Keratinocyte (primary cell): ENCODE results near the gene ATP9B. TPM values are rescaled to one million over a fixed set of nuclear protein-coding genes. Genes with fewer than 3 reads are reported as not detected.

Source experiments
- DNase-seq: peaks from one replicate; pipeline ENCODE4 v3.0.0-alpha.2; 2011; ENCODE audit warnings: low read depth, missing footprints, low spot score
- FAIRE-seq: peaks from 2 replicates; lab custom pipeline; 2011; peaks lifted over from hg19 to GRCh38; lab: Jason Lieb, UNC
- H2AFZ ChIP-seq: 2 replicates; pipeline ENCODE4 v1.6.0; 2012; ENCODE audit warnings: low read length, control low read depth, inconsistent platforms; ENCODE audit not compliant: control insufficient read depth
- H3K27ac ChIP-seq: 2 replicates; pipeline ENCODE4 v1.5.1; 2011; ENCODE audit warnings: low read length; ENCODE audit not compliant: control insufficient read depth, insufficient read depth
- H3K27me3 ChIP-seq: 3 replicates; pipeline ENCODE4 v1.6.0; 2011; ENCODE audit warnings: low read length; ENCODE audit not compliant: control insufficient read depth, insufficient read depth; ENCODE audit errors: extremely low read depth
- H3K36me3 ChIP-seq, 2 experiments: 2 replicates in 1 of 2; 3 replicates in 1 of 2; pipeline ENCODE4 v1.5.1; 2011; ENCODE audit warnings: low read length in 2 of 2, mild to moderate bottlenecking in 1 of 2; ENCODE audit not compliant: control insufficient read depth in 2 of 2, insufficient read depth in 2 of 2; ENCODE audit errors: extremely low read depth in 1 of 2
- H3K4me1 ChIP-seq: 3 replicates; pipeline ENCODE4 v1.5.1; 2011; ENCODE audit warnings: low read length; ENCODE audit not compliant: control insufficient read depth, insufficient read depth; ENCODE audit errors: extremely low read depth
- H3K4me2 ChIP-seq: 3 replicates; pipeline ENCODE4 v1.6.0; 2011; ENCODE audit warnings: low read depth, low read length; ENCODE audit not compliant: control insufficient read depth, insufficient read depth; ENCODE audit errors: extremely low read depth
- H3K4me3 ChIP-seq, 3 experiments: fragments of 200-600 bp in 1 of 3; sonication (generic) in 1 of 3; 2 replicates in 2 of 3; 3 replicates in 1 of 3; pipeline ENCODE4 v1.5.1; 2011 to 2016; ENCODE audit warnings: low read length in 3 of 3, mild to moderate bottlenecking in 3 of 3, control low read depth in 2 of 3, inconsistent platforms in 1 of 3, low read depth in 1 of 3, mixed read lengths in 1 of 3, mixed run types in 1 of 3, moderate library complexity in 1 of 3; ENCODE audit not compliant: control insufficient read depth in 2 of 3, insufficient read depth in 2 of 3; ENCODE audit errors: extremely low read depth in 1 of 3
- H3K79me2 ChIP-seq: 2 replicates; pipeline ENCODE4 v1.6.0; 2012; ENCODE audit warnings: low read length; ENCODE audit not compliant: control insufficient read depth, insufficient read depth
- H3K9ac ChIP-seq: 3 replicates; pipeline ENCODE4 v1.6.0; 2011; ENCODE audit warnings: low read length; ENCODE audit not compliant: control insufficient read depth, insufficient read depth; ENCODE audit errors: extremely low read depth
- H3K9me1 ChIP-seq: 3 replicates; pipeline ENCODE4 v1.6.0; 2011; ENCODE audit warnings: low read length; ENCODE audit not compliant: control insufficient read depth, insufficient read depth; ENCODE audit errors: extremely low read depth
- H3K9me3 ChIP-seq: 2 replicates; pipeline ENCODE4 v1.5.1; 2012; ENCODE audit warnings: low read depth, low read length; ENCODE audit not compliant: control insufficient read depth
- H4K20me1 ChIP-seq: 3 replicates; pipeline ENCODE4 v1.6.0; 2011; ENCODE audit warnings: low read length; ENCODE audit not compliant: control insufficient read depth, insufficient read depth; ENCODE audit errors: extremely low read depth
- CTCF ChIP-seq, 3 experiments: IDR thresholded peaks in 1 of 3; conservative IDR thresholded peaks in 1 of 3; optimal IDR thresholded peaks in 1 of 3; 2 replicates in 2 of 3; 3 replicates in 1 of 3; pipeline versions ENCODE3 to v1.5.1; 2011; ENCODE audit warnings: low read length in 3 of 3, mild to moderate bottlenecking in 3 of 3, moderate library complexity in 2 of 3, control low read depth in 1 of 3, inconsistent platforms in 1 of 3; ENCODE audit not compliant: insufficient read depth in 2 of 3; ENCODE audit errors: extremely low read depth in 1 of 3
- EZH2 ChIP-seq: IDR thresholded peaks from one replicate; pipeline ENCODE4 v1.6.1; 2012; ENCODE audit warnings: inconsistent platforms, mild to moderate bottlenecking, low read length, moderate library complexity
- dilution Hi-C: fragments of 300-500 bp; cut with MboI; formaldehyde crosslinking; loops from one replicate; pipeline ENCODE4 v1.7.0; 2020; ENCODE audit warnings: low sequenced_read_pairs; ENCODE audit not compliant: extremely low pct_ligation_motif_present
- polyA plus RNA-seq, 5 experiments: library from polyadenylated mRNA; depleted of rRNA in 3 of 5; stranded (reverse) in 3 of 5; stranded (forward) in 1 of 5; unstranded in 1 of 5; fragments of >200 nt; gene quantifications; 1 replicate in 1 of 5; 2 replicates in 3 of 5; 3 replicates in 1 of 5; pipeline versions ENCODE4 v1.2.1 to v1.2.3, GENCODE V29; 2011 to 2012; ENCODE audit warnings: missing spikeins in 2 of 5, low read depth in 1 of 5, low replicate concordance in 1 of 5

ATP9B gene
- polyA plus RNA-seq, 1 donor (not counting 4 experiments of a cell fraction or from before 2014, with no cell fraction given), result 16.1 TPM

GRCh38 chr18:79420033-79420745, 351.0 kb downstream of the ATP9B start:
- H3K4me2 ChIP-seq, result no peak overlapping the region
- H3K9me1 ChIP-seq, result no peaks in the 10 kb centered on the region
- no peaks in the 10 kb centered on the region for H3K79me2 ChIP-seq
- no peak for DNase-seq
- no peak overlapping the region for H3K4me3 ChIP-seq
- dilution Hi-C loops, result no loop called here
- H3K4me1 ChIP-seq, result no peaks in the 10 kb centered on the region
- no peaks in the 10 kb centered on the region for H3K27me3 ChIP-seq
- H3K27ac ChIP-seq, result no peak overlapping the region
- no peaks in the 10 kb centered on the region for H4K20me1 ChIP-seq
- H2AFZ ChIP-seq, result no peak overlapping the region
- peaks cover 0 to 8% of the 10 kb centered on the region in 2 experiments for H3K36me3 ChIP-seq
- no peak for FAIRE-seq
- no peak overlapping the region for H3K9ac ChIP-seq
- no peaks in the 10 kb centered on the region for H3K9me3 ChIP-seq
- TF ChIP-seq EZH2 (no peak), CTCF (optimal IDR thresholded peaks at IDR 0.05 in 1 of 3, IDR thresholded peaks at IDR 0.05 in 1 of 3, conservative IDR thresholded peaks at IDR 0.05 in 1 of 3; ENCODE audit: extremely low read depth in 1 of 3, insufficient read depth in 2 of 3, low read length in 3 of 3) (no peak)

- Histone ChIP-seq H3K4me3 (no peak overlapping the region), H3K27me3 (no peaks in the 10 kb centered on the region), H3K4me2 (no peak overlapping the region), H3K9me3 (no peaks in the 10 kb centered on the region), H3K9me1 (no peaks in the 10 kb centered on the region), H2AFZ (no peak overlapping the region), H3K36me3 (peaks cover 0 to 8% of the 10 kb centered on the region in 2 experiments), H3K4me1 (no peaks in the 10 kb centered on the region), H3K27ac (no peak overlapping the region), H4K20me1 (no peaks in the 10 kb centered on the region), H3K79me2 (no peaks in the 10 kb centered on the region), H3K9ac (no peak overlapping the region)
- no peak for DNase-seq
- dilution Hi-C loops, result no loop called here
- FAIRE-seq, result no peak
- TF ChIP-seq CTCF (optimal IDR thresholded peaks at IDR 0.05 in 1 of 3, IDR thresholded peaks at IDR 0.05 in 1 of 3, conservative IDR thresholded peaks at IDR 0.05 in 1 of 3; ENCODE audit: extremely low read depth in 1 of 3, insufficient read depth in 2 of 3, low read length in 3 of 3) (no peak), EZH2 (no peak)
Observed at GRCh38 chr18:79421275-79421857, 352.2 kb downstream of the ATP9B start.
